IPS DF 4.7 (cell line): ENCODE data around the gene KRTAP12-3.

ENCODE experiments used
- DNase-seq: peaks from one replicate; pipeline ENCODE4 v3.0.0-alpha.2; 2013; ENCODE audit warnings: low spot score; ENCODE audit errors: extremely low read depth

The KRTAP12-3 gene

GRCh38 chr21:44702111-44702972 lies 44.6 kb downstream of the KRTAP12-3 start:
- DNase-seq = no peak

GRCh38 chr21:44702973-44703730 lies 45.4 kb downstream of the KRTAP12-3 start:
- DNase-seq = no peak

GRCh38 chr21:44703731-44704635 lies 46.3 kb downstream of the KRTAP12-3 start:
- DNase-seq = no peak

GRCh38 chr21:44704636-44705001 lies 46.9 kb downstream of the KRTAP12-3 start:
- no peak for DNase-seq

GRCh38 chr21:44706026-44706705 lies 48.4 kb downstream of the KRTAP12-3 start:
- no peak for DNase-seq

- DNase-seq = no peak
These were observed 49.2 kb downstream of the KRTAP12-3 start for GRCh38 chr21:44706706-44707581.
